ENCODE measurements around the gene STXBP2.

Gene STXBP2

DNA sequence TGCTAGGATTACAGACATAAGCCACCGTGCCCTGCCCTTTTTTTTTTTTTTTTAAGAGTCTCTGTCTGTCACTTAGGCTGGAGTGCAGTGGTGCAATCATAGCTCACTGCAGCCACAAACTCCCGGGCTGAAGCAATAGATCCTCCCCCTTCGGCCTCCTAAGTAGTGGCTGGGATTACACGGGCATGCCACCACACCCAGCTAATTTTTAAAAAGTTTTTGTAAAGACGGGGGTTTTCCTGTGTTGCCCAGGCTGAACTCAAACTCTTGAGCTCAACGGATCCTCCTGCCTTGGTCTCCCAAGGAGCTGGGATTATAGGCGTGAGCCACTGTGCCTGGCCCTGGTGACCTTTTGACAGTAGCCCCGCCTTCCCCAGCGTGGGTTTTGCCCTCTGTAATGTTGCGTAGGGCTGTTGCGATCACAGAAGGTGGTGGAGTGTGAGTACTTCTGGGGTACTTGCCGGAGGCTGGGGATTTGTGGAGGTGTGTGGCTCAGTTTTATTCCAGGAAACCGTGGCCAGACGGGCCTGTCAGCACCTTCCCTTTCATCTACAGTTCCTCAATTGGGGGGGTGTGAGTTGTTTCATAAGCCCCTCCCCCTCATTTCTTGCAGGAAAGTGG is 20.3 kb downstream of the STXBP2 start:
- no peak for DNase-seq

DNA sequence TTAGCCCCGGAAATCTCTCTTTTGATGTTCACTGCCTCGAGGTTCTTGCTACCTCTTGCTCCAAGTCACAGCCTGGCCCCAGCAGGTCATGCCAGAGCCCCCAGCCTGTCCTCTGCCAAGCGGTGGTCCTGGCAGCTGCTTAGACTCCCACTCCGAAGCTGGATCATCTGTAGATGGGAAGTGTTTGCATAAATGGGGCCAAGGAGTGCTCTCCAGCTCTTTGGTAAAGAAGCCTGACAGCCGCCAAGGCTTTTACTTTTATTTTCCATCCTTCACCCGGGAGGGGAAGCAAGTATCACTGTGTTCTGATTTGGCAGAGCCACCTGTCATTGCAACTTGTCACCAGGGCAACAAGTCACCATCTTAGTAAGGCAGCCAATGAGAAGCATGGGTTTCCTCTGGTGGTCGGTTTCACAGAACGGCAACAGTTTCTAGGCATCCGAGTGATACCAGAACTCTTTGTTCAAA is 21.3 kb downstream of the STXBP2 start:
- peak; percentile 73 for DNase-seq

DNA sequence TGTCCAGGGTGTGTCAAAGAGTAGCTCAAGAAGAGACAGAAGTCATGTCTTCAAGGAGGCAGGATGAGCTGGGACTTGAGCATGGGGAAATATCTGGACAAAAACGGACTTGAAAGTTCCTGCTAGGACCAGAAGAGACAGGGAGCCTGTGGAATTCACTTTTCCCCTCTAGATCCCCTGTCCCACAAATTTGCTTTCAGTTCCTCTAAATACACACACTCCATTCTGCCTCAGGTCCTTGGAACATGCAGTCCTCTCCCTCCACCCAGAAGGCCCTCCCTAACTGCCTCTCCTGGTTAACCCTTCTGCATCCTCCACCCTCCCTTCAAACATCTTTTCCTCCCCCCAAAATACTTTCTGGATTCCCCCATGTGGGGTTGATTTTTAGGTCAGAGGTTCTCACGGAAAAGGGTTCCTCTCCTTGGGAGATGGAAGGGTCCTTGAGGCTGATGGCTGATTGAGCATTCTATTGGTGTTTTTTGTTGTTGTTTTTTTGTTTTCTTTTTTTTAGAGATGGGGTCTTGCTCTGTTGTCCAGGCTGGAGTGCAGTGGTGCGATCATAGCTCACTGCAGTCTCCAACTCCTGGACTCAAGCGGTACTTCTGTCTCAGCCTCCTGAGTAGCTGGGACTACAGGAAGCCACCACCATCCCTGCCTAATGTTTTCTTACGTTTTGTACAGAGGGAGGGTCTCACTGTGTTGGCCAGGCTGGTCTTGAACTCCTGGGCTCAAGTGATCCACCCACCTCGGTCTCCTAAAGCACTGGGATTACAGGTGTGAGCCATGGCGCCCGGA is 25.0 kb downstream of the STXBP2 start:
- DNase-seq, result no peak

DNA sequence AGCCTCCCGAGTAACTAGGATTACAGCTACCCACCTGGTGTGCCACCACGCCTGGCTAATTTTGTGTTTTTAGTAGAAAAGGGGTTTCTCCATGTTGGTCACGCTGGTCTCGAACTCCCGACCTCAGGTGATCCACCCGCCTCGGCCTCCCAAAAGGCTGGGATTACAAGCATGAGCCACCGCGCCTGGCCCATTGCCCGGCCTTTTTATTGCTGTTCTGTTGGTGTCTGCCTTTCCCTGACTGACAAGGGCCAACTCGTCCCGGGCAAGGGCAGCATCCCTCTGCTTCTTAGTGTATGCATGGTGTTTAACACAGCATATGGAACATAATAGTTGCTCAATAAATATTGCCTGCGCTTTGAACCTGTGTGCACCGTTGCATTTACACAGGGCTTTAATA is 25.7 kb downstream of the STXBP2 start:
- DNase-seq, result no peak

DNA sequence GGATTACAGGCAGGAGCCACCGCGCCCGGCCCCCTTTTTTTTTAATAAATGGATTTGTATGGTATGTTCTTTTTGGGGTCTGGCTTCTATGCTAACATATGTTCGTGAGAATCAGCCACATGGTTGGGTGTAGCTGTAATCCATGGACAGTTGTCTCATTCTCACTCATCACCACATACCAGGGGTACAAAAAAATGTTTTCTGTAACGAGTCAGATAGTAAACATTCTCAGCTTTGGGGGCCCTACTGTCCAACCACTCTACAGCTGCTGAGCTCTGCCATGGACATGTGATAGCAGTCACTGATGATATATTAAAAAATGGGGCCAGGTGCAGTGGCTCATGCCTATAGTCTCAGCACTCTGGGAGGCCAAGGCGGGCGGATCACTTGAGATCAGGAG is 26.8 kb downstream of the STXBP2 start:
- no peak for DNase-seq

DNA sequence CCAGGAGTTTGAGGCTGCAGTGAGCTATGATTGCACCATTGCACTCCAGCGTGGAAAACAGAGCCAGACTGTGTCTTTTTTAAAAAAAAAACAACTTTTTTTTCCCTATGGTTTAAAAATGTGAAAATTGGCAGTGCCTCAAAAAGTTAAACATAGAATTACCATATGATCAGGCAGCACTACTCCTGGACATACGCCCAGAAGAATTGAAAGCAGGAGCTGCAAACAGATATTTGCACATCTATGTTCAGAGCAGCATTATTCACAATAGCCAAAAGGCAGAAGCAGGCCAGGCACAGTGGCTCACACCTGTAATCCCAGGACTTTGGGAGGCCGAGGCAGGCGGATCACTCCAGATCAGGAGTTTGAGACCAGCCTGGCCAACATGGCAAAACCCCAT is 28.2 kb downstream of the STXBP2 start:
- no peak for DNase-seq

DNA sequence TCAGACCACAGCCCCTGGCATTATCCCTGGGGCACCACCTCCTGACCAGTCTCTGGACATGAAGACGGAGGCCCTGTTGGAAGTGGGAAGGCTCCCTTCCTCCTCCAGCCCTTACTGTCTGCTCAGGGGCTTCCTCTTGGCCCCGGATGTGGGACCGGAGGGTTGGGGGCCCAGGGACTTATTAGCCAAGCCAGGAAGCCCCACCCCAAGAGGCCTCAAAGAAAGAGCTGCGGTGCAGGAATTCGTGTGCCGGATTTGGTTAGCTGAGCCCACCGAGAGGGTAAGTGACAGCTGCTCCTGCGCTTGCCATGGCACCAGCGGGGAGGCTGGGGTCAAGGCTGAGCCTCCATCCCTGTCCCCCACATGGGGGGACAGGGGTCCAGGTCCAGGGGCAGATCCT is 31.9 kb downstream of the STXBP2 start, which contains the start of gene RETN:
Gene RETN, plus strand, starts transcription at position 208 of the 400 bp plus-strand sequence. CDS start 278 bp downstream, outside the sequence.
- DNase-seq, result no peak

DNA sequence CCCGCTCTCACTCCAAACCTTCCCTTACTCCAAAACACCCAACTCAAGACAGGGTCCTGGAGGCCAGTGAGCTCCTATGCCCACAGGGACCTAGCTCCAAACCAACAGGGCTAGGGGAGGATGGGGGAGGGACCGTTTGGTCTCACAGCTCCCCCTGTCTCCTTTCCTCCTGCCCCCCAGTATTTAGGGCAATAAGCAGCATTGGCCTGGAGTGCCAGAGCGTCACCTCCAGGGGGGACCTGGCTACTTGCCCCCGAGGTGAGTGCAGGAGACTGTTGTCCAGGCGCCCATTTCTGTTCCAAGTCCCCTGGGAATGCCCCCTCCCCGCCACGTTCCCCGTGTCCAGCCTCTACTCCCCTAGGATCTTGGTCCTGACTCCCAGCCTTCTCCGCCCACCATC is 32.7 kb downstream of the STXBP2 start:
- no peak for DNase-seq

DNA sequence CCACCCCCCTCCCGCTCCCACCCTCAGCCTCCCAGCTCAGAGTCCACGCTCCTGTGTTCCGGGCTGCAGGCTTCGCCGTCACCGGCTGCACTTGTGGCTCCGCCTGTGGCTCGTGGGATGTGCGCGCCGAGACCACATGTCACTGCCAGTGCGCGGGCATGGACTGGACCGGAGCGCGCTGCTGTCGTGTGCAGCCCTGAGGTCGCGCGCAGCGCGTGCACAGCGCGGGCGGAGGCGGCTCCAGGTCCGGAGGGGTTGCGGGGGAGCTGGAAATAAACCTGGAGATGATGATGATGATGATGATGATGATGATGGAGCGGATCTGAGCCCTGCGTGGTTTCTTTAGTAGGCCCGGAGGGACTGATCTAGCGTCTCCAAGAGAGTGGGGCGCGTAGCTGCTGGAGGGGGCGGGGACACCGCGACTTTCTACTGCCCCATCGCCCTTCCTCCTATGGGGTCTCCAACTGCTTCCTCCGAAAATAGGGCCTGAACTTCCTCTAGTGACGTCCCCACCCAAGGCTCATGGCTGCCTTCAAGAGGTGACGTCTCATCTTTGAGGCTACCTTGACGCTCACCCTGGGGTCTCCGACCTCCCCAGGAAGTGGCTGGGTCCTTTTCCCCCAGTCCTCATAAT is 33.4 kb downstream of the STXBP2 start:
- DNase-seq, result no peak

DNA sequence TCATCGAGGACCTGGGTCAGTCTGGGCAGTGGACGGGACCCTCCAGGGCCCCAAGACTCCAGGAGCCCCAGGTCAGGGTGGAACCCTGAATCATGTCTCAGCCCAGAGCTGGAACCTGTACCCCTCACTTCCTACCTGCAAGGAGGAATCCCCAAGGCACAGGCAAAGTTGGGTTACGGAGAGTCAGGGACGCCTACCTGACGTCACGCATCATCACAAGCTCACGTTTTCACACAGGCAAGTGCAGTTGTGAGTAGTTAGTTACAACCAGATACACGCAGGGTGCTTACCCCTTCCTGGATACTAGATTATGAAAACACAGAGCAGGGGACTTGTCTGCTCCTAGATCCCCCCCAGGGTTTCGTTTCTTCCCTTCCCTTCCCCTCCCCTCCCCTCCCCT is 33.9 kb downstream of the STXBP2 start:
- DNase-seq, result no peak

DNA sequence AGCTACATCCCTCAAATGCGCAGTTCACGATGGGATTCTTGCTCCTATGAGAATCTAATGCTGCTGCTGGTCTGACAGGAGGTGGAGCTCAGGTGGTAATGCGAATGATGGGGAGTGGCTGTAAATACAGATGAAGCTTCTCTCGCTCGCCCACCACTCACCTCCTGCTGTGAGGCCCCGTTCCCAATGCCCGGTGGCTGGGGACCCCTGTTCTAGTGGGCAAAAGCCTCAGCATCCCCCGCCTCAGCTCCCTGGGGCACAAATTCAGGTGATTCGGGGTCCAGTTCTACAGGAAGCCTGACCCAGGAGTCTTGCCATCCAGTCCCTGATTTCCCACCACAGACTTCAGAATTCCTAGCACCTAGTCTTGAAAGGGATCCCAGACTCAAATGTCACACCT is 35.6 kb downstream of the STXBP2 start:
- no peak for DNase-seq

DNA sequence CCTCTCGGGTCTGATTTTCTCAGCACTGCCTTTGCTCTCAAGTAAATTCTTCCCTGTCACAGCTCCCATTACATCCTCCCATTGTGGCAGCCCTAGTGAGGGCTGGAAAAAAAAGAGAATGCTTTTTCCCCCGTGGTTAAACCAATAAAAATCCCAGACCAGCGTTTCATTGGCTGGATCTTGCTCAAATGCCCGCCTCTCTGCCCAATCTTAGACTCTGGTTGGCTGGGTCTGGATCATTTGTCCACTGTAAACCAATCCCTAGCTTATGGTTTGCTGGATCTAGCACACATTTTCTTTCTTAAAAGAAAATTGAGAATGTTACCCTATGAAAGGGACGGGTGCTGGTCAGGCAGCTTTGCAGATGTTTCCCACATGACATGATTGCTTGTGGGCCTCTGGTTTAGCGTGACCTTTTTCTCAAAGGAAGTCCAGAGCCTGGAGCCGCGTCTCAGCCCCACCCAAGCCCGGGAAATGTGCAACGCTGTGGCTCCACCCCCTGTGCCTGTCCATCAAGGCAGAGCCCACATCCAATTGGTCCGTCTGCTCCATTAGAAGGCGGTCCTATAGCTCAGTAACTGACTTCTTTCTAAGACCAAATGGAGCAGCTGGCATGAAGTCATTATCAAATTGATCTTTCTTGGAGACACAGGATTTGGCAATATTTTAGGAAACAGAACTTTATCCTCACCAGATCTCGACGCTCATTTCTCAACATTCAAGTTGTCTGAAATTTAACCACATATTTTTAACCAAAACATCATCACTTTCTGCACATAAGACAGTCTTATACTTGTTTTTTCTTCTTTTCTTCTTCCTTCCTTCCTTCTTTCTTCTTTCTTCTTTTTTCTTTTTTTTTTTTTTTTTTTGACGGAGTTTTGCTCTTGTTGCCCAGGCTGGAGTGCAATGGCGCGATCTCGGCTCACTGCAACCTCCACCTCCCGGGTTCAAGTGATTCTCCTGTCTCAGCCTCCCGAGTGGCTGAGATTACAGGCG is 37.4 kb downstream of the STXBP2 start:
- DNase-seq, result peak; percentile 70

DNA sequence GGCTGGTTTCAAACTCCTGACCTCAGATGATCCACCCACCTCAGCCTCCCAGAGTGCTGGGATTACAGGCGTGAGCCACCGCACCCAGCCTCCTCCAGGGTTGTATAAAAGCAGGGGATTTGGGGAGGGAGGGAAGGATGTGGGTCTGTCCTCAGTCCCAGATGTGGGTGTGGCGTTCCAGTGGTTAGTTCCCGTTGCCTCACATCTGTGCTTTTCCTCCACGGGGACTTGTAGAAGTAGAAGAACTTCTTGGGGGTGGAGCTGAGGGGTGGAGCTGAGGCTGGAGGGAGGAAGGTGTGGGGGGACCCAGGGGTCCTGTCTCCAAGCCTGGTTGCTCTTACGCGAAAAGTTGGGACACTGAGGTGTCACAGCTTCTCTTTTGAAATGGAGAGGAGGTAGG is 39.5 kb downstream of the STXBP2 start:
- no peak for DNase-seq

DNA sequence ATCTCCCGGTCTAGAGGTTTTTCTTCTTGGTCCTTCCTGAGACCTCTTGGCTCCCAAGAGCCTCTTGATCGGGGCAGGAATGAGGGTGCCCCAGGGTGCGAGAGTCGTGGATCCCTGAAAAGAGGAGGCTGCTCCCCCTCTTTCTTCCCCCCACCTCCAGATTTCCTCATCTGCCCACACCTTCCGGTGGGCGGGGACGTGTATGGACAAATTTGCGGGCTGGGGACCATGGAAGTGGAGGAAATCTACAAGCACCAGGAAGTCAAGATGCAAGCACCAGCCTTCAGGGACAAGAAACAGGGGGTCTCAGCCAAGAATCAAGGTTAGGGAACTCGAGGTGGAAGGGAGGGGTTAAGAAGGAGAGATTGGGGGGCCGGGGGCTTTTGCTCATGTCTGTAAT is 39.9 kb downstream of the STXBP2 start, which contains the start of gene MCEMP1:
Gene MCEMP1, plus strand, starts transcription at position 237 of the 400 bp plus-strand sequence. Its CDS starts 31 bp downstream, at position 268.
- DNase-seq, result no peak

DNA sequence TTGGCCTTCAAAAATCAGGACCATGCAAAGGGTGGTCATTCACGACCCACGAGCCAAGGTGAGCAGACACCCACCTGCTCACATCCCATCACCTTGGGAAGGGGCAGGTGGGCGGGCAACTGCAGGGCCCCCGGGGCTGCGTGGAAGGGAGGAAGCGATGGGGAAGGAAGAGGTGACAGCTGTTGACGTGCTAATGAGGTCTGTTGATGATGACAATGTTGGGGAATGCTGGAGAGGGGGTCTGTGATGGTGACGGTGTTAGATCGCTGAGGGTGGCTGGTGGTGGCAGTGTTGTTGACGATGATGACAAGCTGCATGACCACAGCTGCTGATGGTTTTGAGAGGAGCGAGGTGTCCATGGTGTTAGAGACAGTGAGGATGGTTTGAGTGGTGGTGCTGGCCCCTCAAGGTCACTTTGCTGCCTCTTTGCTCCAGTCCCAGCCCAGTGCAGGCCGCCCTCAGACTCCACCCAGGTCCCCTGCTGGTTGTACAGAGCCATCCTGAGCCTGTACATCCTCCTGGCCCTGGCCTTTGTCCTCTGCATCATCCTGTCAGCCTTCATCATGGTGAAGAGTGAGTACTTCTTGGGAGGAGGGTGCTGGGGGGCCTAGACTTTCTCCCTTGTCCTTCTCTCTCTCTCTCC is 40.9 kb downstream of the STXBP2 start:
- DNase-seq, result no peak

DNA sequence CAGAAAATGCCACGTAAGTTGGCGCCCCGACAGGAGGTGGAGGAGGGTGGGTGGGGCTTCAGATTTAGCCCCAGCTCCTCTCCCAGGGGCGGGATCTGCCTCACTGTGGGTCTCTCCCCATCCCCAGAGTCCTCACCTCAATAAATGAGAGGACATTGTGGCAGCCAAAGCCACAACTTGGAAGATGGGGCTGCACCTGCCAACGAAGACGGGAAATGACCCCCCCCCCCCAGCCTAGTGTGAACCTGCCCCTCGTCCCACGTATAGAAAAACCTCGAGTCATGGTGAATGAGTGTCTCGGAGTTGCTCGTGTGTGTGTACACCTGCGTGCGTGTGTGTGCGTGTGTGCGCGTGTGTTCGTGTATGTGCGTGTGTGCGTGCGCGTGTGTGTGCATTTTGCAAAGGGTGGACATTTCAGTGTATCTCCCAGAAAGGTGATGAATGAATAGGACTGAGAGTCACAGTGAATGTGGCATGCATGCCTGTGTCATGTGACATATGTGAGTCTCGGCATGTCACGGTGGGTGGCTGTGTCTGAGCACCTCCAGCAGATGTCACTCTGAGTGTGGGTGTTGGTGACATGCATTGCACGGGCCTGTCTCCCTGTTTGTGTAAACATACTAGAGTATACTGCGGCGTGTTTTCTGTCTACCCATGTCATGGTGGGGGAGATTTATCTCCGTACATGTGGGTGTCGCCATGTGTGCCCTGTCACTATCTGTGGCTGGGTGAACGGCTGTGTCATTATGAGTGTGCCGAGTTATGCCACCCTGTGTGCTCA is 42.3 kb downstream of the STXBP2 start:
- DNase-seq, result peak; percentile 90

DNA sequence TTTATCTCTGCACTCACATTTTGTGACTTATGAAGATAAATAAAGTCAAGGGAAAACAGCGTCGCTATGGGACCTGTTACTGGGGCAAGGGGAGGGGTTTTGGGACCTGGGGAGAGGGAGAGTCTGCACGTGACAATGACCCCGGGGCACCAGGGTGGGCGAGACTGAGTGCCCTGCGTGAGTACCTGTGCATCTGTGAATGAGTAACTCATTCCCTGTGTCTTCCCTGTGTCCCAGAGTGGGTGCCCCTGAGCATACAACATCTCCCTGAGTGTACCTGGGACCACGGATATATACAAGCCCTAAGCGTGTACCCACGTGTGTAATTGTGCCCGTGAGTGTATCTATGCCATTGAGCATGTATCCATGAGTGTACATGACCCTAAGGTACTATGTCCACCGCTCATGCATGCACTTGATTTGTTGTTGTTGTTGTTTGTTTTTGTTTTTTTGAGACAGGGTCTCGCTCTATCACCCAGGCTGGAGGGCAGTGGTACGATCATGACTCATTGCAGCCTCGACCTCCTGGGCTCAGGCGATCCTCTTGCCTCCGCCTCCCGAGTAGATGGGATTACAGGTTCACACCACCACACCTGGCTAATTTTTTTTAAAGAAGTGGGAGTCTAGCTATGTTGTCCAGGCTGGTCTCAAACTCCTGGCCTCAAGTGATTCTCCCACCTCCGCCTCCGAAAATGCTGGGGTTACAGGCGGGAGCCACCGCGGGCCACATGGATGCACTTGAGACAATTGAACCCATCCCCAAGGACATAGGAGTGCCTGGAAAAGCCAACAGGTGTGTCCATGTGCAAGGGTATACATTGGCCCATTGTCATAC is 43.1 kb downstream of the STXBP2 start:
- DNase-seq, result no peak

DNA sequence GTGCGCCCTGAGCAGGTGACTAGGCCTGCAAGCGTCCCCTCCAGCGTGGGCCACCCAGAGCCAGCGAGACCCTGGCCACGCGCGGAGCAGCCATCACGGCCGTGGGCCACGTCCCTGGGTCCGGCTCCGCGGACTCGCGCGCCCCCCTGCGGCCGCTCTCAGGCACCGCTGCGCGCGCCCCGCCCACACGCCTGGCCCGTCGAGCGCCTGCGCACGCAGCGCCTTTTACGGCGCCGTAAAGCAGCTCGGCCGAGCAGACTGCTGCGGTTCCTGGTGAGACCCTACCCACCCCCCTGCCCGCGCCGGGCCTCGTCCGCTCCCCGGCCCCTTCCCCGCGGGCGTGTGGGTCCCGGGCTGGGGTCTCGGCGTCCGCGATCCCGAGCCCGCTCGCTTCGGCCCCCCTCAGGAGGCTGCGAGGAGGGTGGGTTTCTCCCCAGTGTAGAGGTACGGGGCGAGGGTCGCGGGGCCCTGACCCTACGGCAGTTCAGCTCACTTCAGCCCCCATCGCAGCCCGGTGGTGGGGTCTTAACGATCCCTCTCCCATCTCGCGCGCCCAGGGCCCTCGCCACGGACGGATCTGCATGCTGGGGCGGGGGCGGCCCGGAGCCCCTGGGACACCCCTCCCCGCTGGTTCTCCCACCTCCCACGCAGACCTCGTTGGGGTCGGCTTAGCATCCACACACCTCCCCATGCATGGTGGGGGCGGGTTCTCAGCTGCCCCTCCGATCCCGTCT is 43.9 kb downstream of the STXBP2 start, which contains the start of gene TRAPPC5:
Gene TRAPPC5, plus strand, starts transcription at position 228 of the 734 bp plus-strand sequence. CDS start 1,421 bp downstream, outside the sequence.
- DNase-seq, result peak; percentile 95

All from activated effector memory CD4-positive, alpha-beta T cell treated with anti-CD3 and anti-CD28 coated beads, Interleukin-2, amount 50 U/mL, for 16 hours (primary cell).